Chondrocyte (in vitro differentiated cells): ENCODE results near the gene STPG3. TPM values are rescaled to one million over a fixed set of nuclear protein-coding genes. Genes with fewer than 3 reads are reported as not detected.

Source experiments
- DNase-seq: peaks from one replicate; pipeline ENCODE4 v3.0.0; 2021; ENCODE audit warnings: mixed read lengths, low spot score
- H3K27ac Mint-ChIP-seq: one replicate; pipeline ENCODE4 v1.8.0; 2021; ENCODE audit warnings: mild to moderate bottlenecking, moderate library complexity, mixed read lengths; ENCODE audit not compliant: unreplicated experiment
- H3K27me3 Mint-ChIP-seq: 2 replicates; pipeline ENCODE4 v1.8.0; 2021; ENCODE audit warnings: low read depth, mixed read lengths
- H3K36me3 Mint-ChIP-seq: 2 replicates; pipeline ENCODE4 v1.8.0; 2021; ENCODE audit warnings: low read depth, mixed read lengths
- H3K4me1 Mint-ChIP-seq: 2 replicates; pipeline ENCODE4 v1.8.0; 2021; ENCODE audit warnings: low read depth, mild to moderate bottlenecking, mixed read lengths
- H3K4me3 Mint-ChIP-seq: one replicate; pipeline ENCODE4 v1.8.0; 2021; ENCODE audit warnings: mild to moderate bottlenecking, moderate library complexity, mixed read lengths; ENCODE audit not compliant: unreplicated experiment
- H3K9me3 Mint-ChIP-seq: 2 replicates; pipeline ENCODE4 v1.8.0; 2021; ENCODE audit warnings: low read depth, mixed read lengths
- total RNA-seq: library from RNA; stranded (reverse); gene quantifications from 3 replicates; pipeline ENCODE4 v1.2.1, GENCODE V29; 2021
- TF ChIP-seq, protein P1 (sequence below): fragments of 200-600 bp; sonication (generic); IDR thresholded peaks from 2 replicates; pipeline ENCODE4 v1.5.0; 2021; ENCODE audit warnings: antibody characterized with exemption, mild to moderate bottlenecking, moderate library complexity

The STPG3 gene
- total RNA-seq, 1 donor from 2014 or later: not detected

DNA sequence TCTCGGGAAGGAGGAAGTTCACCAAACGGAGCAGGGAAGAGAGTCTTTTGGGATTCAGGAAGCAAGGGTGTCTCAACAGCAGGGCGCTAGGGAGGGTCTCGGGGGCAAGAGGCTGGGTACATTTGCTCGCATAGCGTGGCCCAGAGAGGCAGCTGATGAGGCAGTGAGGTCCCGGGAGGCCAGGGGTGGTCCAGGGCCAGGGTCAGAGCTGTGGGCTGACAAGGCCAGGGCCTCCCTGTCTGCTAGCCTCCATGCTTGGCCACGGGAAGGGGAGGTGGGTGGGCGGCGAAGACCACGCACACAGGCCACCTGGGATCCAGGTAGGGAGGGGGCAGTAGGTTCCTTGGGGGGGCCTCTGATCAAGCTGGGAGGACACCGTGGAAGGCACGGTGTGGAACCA is 39.6 kb upstream of the STPG3 start:
- no peak overlapping the region for H3K4me3 Mint-ChIP-seq
- no peaks in the 10 kb centered on the region for H3K27me3 Mint-ChIP-seq
- no peaks in the 10 kb centered on the region for H3K9me3 Mint-ChIP-seq
- H3K36me3 Mint-ChIP-seq: peaks cover 6% of the 10 kb centered on the region
- DNase-seq: no peak
- H3K4me1 Mint-ChIP-seq: peaks cover 12% of the 10 kb centered on the region
- no peak overlapping the region for H3K27ac Mint-ChIP-seq
- TF ChIP-seq, protein P1, sequence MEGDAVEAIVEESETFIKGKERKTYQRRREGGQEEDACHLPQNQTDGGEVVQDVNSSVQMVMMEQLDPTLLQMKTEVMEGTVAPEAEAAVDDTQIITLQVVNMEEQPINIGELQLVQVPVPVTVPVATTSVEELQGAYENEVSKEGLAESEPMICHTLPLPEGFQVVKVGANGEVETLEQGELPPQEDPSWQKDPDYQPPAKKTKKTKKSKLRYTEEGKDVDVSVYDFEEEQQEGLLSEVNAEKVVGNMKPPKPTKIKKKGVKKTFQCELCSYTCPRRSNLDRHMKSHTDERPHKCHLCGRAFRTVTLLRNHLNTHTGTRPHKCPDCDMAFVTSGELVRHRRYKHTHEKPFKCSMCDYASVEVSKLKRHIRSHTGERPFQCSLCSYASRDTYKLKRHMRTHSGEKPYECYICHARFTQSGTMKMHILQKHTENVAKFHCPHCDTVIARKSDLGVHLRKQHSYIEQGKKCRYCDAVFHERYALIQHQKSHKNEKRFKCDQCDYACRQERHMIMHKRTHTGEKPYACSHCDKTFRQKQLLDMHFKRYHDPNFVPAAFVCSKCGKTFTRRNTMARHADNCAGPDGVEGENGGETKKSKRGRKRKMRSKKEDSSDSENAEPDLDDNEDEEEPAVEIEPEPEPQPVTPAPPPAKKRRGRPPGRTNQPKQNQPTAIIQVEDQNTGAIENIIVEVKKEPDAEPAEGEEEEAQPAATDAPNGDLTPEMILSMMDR: no peak

DNA sequence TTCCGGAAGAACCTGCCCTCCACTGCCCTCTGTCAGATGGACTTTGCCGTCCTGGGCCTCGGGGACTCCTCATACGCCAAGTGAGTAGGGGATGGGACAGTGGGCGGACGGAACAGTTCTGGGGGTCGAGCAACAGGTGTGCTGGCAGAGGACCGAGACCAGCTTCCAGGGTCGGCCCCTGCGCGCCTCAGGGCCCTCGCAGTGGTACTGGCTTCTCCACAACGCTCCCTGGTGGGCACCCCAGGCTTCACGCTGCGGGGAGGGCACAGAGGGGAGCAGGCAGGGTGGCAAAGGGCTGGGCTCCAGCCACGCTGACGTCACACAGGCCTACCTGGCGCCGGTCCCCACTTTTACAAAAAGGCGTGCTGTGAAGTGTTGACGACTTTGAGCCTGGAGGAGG is 38.6 kb upstream of the STPG3 start:
- DNase-seq: no peak
- H3K36me3 Mint-ChIP-seq: peaks cover 5% of the 10 kb centered on the region
- TF ChIP-seq, protein P1: peak; percentile 11
- no peaks in the 10 kb centered on the region for H3K9me3 Mint-ChIP-seq
- no peak overlapping the region for H3K4me3 Mint-ChIP-seq
- H3K4me1 Mint-ChIP-seq: peaks cover 2% of the 10 kb centered on the region
- H3K27ac Mint-ChIP-seq: no peak overlapping the region
- H3K27me3 Mint-ChIP-seq: no peaks in the 10 kb centered on the region

DNA sequence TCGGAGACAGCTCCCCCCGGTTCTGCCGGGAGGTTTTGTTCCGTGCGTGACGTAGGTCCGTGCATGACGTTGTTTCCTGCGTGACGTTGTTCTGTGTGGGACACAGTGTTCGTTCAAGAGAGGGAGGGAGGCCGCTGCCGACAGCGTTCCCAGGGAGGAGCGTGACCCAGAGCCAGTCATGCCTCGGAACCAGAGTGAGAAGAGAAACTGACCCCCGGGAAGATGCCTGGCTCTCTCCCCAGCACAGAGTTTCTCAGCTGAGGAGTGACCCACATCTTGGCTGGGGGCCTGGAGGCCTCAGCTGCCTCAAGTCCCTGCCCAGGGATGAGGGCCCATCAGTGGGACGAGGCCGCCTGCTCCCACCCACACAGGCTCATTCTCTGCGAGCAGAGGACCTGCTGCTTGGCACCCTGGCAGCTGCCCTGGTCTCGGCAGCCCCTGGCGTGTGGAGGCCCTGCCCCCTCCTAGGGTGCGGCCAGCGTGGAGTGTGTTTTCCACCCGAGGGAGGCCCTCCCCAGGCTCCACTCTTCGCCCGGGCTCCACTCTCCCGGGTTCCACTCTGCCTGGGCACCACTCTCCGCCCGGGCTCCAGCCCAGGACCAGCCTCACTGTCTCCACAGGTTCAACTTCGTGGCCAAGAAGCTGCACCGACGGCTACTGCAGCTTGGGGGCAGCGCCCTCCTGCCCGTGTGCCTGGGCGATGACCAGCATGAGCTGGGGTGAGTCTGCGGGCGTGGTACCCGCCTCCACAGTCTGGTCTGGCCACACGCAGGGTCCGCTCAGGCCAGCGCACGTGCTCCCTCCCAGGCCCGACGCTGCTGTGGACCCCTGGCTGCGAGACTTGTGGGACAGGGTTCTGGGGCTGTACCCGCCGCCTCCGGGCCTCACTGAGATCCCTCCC is 37.7 kb upstream of the STPG3 start:
- H3K4me3 Mint-ChIP-seq: no peak overlapping the region
- H3K27ac Mint-ChIP-seq: no peak overlapping the region
- H3K36me3 Mint-ChIP-seq: peaks cover 4% of the 10 kb centered on the region
- H3K27me3 Mint-ChIP-seq: no peaks in the 10 kb centered on the region
- no peaks in the 10 kb centered on the region for H3K9me3 Mint-ChIP-seq
- TF ChIP-seq, protein P1: peak; percentile 48
- DNase-seq: no peak
- peaks cover under 1% of the 10 kb centered on the region for H3K4me1 Mint-ChIP-seq

DNA sequence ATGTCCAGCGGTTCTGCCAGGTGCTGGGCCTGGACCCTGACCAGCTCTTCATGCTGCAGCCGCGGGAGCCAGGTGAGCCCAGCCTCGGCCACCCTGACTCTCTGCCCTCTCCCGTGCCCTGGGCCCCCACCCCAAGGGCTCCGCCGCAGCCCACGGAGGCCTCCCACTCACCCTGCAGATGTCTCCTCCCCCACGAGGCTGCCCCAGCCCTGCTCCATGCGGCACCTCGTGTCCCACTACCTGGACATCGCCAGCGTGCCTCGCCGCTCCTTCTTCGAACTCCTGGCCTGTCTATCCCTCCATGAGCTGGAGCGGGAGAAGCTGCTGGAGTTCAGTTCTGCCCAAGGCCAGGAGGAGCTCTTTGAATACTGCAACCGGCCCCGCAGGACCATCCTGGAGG is 36.5 kb upstream of the STPG3 start:
- H3K4me1 Mint-ChIP-seq: peaks cover 7% of the 10 kb centered on the region
- no peaks in the 10 kb centered on the region for H3K27me3 Mint-ChIP-seq
- no peak overlapping the region for H3K27ac Mint-ChIP-seq
- H3K4me3 Mint-ChIP-seq: no peak overlapping the region
- TF ChIP-seq, protein P1: no peak
- H3K36me3 Mint-ChIP-seq: peaks cover 2% of the 10 kb centered on the region
- no peaks in the 10 kb centered on the region for H3K9me3 Mint-ChIP-seq
- no peak for DNase-seq

DNA sequence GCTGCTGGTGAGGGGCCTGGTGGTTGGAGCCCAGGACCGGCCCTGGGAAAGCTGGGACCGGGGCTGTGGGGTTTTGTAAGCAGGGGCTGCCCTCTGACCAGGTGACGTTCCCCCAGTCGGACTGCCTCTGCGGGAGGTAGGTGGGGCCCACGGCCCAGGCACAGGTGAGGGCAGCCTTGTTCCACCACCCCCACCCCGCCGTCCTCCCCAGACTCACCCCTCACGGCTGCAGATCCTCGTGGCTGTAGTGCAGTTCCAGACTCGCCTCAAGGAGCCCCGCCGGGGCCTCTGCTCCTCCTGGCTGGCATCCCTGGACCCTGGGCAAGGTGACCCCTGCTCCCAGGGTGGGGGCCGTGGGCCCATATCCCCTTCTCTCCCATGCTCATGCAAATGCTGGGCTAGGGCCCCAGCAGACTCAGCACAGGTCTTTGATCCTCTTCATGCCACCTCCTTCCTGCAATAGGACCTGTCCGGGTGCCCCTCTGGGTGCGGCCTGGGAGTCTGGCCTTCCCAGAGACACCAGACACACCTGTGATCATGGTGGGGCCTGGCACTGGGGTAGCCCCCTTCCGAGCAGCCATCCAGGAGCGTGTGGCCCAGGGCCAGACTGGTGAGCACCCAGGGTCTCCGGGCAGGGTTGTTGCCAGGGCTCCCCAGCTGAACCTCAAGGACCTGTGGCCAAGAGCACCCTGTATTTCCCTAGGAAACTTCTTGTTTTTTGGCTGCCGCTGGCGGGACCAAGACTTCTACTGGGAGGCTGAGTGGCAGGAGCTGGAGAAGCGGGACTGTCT is 35.7 kb upstream of the STPG3 start:
- TF ChIP-seq, protein P1: no peak
- DNase-seq: no peak
- peaks cover 2% of the 10 kb centered on the region for H3K36me3 Mint-ChIP-seq
- peaks cover 7% of the 10 kb centered on the region for H3K4me1 Mint-ChIP-seq
- no peak overlapping the region for H3K4me3 Mint-ChIP-seq
- no peak overlapping the region for H3K27ac Mint-ChIP-seq
- H3K9me3 Mint-ChIP-seq: no peaks in the 10 kb centered on the region
- H3K27me3 Mint-ChIP-seq: no peaks in the 10 kb centered on the region
